ENCODE measurements around the gene KAT2A.

Gene KAT2A

DNA sequence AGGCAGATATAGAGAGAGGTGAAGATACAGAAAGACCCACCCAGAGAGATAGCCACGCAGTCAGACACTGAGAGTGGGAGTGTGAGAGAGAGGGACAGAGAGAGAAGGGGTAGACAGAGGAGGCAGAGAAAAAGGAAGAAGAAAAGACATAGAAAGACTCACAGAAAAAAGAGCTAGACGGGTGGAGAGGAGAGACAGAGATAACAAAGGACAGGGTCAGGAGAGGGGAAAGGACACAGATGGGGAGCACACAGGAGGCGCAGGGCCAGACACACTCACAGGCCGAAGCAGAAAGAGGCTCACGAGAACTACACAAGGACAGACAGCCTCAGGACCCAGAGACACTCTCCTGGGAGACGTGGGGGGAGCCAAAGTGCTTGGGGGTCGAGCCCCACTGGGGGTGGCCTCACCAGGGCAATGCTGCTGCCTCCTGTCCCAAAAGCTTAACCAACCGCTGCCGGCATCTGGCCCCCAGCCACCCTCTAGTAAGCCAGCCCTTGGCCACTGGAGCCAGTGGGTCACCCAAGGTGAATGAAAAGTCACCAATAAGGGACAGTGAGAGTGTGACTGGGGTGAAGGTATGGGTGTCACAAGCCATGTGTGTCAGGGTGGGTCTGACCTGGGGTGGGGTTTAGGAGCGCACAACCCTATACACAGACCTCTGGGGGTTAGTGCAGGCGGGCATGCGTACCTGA lies 26.6 kb downstream of the KAT2A start:
- no peak for DNase-seq (ENCODE audit: low read depth)

- no peak for DNase-seq (ENCODE audit: low read depth)
Measured at GRCh38 chr17:42092939-42093338, 28.2 kb downstream of the KAT2A start.

- DNase-seq (ENCODE audit: low read depth): no peak
Measured at GRCh38 chr17:42090964-42091790, 30.0 kb downstream of the KAT2A start.

GRCh38 chr17:42088736-42089135 lies 32.4 kb downstream of the KAT2A start:
- no peak for DNase-seq (ENCODE audit: low read depth)

- DNase-seq (ENCODE audit: low read depth): no peak
Measured at GRCh38 chr17:42087736-42088705, 33.1 kb downstream of the KAT2A start.

GRCh38 chr17:42087042-42087701 lies 34.0 kb downstream of the KAT2A start:
- DNase-seq (ENCODE audit: low read depth): no peak

DNA sequence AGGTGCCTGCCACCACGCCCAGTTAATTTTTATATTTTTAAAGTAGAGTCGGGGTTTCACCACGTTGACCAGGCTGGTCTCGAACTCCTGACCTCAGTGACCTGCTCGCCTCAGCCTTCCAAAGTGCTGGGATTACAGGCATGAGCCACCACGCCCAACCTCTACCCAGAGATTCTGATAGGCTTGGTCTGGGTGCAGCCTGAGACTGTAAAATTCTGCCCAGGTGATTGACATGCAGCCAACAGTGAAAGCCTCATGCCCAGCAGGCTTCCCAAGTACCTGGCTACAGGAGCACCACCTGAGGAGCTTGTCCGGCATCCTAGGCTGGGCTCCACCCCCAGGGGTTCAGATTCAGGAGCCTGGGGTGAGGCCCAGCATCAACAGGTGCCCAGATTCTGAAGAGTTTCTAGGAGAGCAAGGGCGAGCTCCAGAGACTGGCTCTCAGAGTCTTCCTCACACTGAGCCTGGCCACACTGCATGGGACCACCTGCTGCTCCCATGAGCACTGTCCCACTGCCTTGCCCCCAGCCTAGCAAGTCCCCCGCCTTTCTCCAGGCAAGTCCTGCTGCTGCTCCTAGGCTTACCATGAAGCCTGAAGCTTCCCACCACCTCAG lies 39.5 kb downstream of the KAT2A start:
- DNase-seq (ENCODE audit: low read depth): no peak

DNA sequence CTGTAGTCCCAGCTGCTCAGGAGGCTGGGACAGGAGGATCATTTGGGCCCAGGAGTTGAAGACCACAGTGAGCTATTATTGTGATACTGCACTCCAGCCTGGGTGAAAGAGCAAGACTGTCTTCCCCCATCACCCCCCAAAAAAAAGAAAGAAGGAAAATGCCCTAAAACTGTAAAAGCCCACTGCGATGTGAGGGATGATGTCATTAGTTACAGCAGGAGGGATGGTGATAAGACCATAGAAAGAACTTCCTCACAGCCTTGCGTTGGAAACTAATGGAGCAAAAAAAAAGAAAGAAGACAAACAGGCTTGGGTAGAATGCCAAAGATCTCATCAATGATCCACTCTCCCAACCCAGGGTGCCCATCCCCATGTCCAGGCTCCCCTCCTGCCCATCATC lies 41.6 kb downstream of the KAT2A start:
- no peak for DNase-seq (ENCODE audit: low read depth)

- DNase-seq (ENCODE audit: low read depth): no peak
Measured at GRCh38 chr17:42078396-42079043, 42.6 kb downstream of the KAT2A start.

GRCh38 chr17:42077755-42078154 lies 43.4 kb downstream of the KAT2A start:
- DNase-seq (ENCODE audit: low read depth): no peak

DNA sequence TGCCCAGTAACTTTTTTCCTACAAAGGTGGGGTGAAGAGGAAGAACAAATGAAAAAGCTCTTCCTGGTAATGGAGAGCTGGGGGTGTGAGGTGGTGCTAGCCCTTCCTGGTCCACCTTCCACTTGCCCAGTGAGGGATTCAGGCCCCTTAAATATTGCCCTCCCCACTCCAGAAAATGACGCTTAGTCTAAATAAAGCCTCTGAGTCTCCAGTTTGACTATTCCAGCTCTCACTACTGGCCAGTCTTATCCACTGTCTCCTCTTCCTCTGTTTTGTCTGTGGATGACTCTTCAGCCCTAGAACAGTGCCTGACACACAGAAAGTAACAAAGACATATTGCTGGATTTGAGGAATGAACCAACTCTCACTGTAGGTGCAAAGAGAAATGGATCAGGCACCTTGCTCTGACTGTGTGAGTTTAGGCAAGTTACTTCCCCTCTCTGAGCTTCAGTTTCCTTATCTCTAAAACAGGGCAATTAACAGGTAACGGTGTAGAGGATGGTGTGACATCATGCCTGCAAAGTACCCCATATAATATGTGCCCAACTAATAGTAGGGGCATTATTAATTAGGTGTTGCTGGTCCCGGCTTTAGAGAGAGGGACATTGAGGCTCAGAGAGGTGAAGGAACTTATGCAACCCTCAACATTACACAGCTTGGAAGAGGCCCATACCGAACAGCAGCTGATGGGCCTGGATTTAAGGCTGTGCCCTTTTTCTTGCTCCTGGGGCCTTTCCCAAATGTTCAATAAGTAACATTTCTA lies 44.2 kb downstream of the KAT2A start:
- no peak for DNase-seq (ENCODE audit: low read depth)

DNA sequence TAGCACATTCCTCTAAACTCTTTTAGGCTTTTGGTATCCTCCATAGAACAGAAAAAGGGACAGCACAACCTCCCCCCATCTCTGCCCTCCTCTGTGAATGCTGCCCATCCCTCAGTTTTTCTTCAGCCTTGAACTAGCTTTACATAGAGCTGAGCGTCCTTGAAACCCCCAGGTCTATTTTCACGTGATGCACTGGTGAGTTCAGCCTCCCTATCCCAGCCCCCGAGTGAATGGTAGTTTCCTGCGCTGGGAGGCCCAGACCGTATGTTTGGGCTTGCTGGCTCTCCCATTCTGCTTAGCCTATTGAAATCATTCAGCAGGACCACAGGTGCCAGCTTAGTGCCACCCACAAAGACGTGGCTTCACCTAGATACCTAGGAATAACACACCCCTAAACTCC lies 45.4 kb downstream of the KAT2A start:
- DNase-seq (ENCODE audit: low read depth): no peak

GRCh38 chr17:42072323-42073187 lies 48.6 kb downstream of the KAT2A start:
- DNase-seq (ENCODE audit: low read depth): no peak

DNA sequence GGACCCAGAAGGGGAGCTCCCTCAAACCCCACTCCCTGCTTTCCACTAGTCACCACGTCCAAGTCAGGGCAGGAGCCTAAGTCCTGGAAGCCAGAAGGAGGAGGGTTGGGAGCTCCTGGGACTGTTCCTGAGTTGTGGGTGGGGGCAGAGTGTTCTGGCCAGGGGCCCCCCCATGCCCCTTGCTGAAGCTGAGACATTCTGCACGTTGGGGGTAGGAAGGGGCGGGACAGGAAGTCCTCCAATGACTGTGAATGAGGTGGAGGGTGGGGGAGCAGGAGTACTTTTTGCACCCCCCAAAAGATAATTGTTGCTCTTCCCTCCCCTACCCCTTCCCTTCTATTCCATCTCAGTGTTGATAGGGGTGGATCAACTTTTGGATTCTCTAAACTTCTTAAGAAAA lies 49.4 kb downstream of the KAT2A start:
- no peak for DNase-seq (ENCODE audit: low read depth)

- no peak for DNase-seq (ENCODE audit: low read depth)
Measured at GRCh38 chr17:42068979-42069378, 52.2 kb downstream of the KAT2A start.

GRCh38 chr17:42067371-42068091 lies 53.6 kb downstream of the KAT2A start:
- DNase-seq (ENCODE audit: low read depth): peak; percentile 48

DNA sequence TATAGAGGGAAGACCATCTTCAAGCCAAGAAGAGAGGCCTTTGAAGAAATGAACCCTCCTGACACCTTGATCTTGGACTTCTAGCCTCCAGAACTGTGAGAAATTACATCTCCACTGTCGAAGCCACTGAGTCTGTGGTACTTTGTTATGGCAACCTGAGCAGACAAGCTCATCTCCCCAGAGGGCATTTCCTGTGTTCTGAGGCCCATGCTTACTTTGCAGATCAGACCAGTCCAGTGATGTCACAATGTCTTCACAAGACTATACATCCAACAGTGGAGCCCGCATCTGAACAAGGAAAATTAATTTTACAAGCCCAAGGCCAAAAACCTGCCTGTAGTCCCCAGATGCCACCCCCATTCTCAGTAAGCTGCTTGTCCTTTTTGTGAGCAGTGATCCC lies 56.0 kb downstream of the KAT2A start:
- no peak for DNase-seq (ENCODE audit: low read depth)

Data from activated T-helper 1 cell treated with Interleukin-2 at 50 U/mL for 16 hours (primary cell).